SU-DHL-6 (cell line): ENCODE measurements around the gene DGKH.

ENCODE experiments used
- H2AFZ ChIP-seq: fragments of 200-600 bp; sonication (generic); 2 replicates; pipeline ENCODE4 v1.6.1; 2014; ENCODE audit warnings: low read depth, mild to moderate bottlenecking, moderate library complexity, mixed read lengths, antibody characterized with exemption, low read length; ENCODE audit not compliant: severe bottlenecking
- H3F3A ChIP-seq: fragments of 200-600 bp; shearing (Covaris generic); 2 replicates; pipeline ENCODE4 v1.6.0; 2016; ENCODE audit warnings: antibody characterized with exemption, mild to moderate bottlenecking; ENCODE audit not compliant: insufficient read depth
- H3K27ac ChIP-seq: fragments of 200-600 bp; sonication (generic); 2 replicates; pipeline ENCODE4 v1.5.1; 2016; ENCODE audit warnings: low read depth, mild to moderate bottlenecking, low read length, moderate library complexity, mixed read lengths
- H3K27me3 ChIP-seq: fragments of 200-600 bp; sonication (generic), shearing (Covaris generic); 2 replicates; pipeline ENCODE4 v1.6.0; 2014; ENCODE audit warnings: mild to moderate bottlenecking, low read length
- H3K36me3 ChIP-seq: fragments of 200-600 bp; sonication (generic); 2 replicates; pipeline ENCODE4 v1.6.1; 2014; ENCODE audit warnings: mild to moderate bottlenecking, low read length, mixed read lengths
- H3K4me2 ChIP-seq: fragments of 300-600, 200-600 bp; shearing (Covaris generic), sonication (generic); 2 replicates; pipeline ENCODE4 v1.6.0; 2014; ENCODE audit warnings: low read length, low read depth, mild to moderate bottlenecking; ENCODE audit not compliant: poor library complexity, severe bottlenecking
- H3K4me3 ChIP-seq: fragments of 200-600 bp; sonication (generic); 2 replicates; pipeline ENCODE4 v1.5.1; 2014; ENCODE audit warnings: antibody characterized with exemption, low read length, mild to moderate bottlenecking, mixed read lengths; ENCODE audit not compliant: insufficient read depth, poor library complexity, severe bottlenecking
- H3K79me2 ChIP-seq: fragments of 200-600 bp; sonication (generic); 2 replicates; pipeline ENCODE4 v1.6.1; 2014; ENCODE audit warnings: mild to moderate bottlenecking, low read length, moderate library complexity; ENCODE audit not compliant: insufficient read depth
- H3K9ac ChIP-seq: fragments of 200-600 bp; sonication (generic); 2 replicates; pipeline ENCODE4 v1.7.0; 2014; ENCODE audit warnings: mild to moderate bottlenecking, low read length
- H3K9me2 ChIP-seq: fragments of 200-600 bp; sonication (generic); replicated peaks from 2 replicates; pipeline ENCODE4 v1.6.1; 2014; ENCODE audit warnings: low read length; ENCODE audit not compliant: insufficient read depth
- H3K9me3 ChIP-seq: fragments of 200-600 bp; sonication (generic); 2 replicates; pipeline ENCODE4 v1.6.1; 2014; ENCODE audit warnings: low read length, mixed read lengths; ENCODE audit not compliant: insufficient read depth
- H4K20me1 ChIP-seq: fragments of 200-600 bp; sonication (generic); 2 replicates; pipeline ENCODE4 v1.6.1; 2014; ENCODE audit warnings: low read depth, mild to moderate bottlenecking, antibody characterized with exemption, low read length, moderate library complexity, mixed read lengths
- CTCF ChIP-seq: fragments of 200-600 bp; sonication (generic); IDR thresholded peaks from one replicate; pipeline ENCODE4 v1.5.1; 2017; ENCODE audit warnings: antibody characterized with exemption, mild to moderate bottlenecking, low read length, moderate library complexity; ENCODE audit not compliant: insufficient read depth, poor library complexity, severe bottlenecking
- EZH2phosphoT487 ChIP-seq: fragments of 200-600 bp; sonication (generic), shearing (Covaris generic); conservative IDR thresholded peaks from 2 replicates; pipeline ENCODE4 v1.6.1; 2018; ENCODE audit warnings: mild to moderate bottlenecking, antibody characterized with exemption, low read length, moderate library complexity, mixed read lengths

The DGKH gene

DNA sequence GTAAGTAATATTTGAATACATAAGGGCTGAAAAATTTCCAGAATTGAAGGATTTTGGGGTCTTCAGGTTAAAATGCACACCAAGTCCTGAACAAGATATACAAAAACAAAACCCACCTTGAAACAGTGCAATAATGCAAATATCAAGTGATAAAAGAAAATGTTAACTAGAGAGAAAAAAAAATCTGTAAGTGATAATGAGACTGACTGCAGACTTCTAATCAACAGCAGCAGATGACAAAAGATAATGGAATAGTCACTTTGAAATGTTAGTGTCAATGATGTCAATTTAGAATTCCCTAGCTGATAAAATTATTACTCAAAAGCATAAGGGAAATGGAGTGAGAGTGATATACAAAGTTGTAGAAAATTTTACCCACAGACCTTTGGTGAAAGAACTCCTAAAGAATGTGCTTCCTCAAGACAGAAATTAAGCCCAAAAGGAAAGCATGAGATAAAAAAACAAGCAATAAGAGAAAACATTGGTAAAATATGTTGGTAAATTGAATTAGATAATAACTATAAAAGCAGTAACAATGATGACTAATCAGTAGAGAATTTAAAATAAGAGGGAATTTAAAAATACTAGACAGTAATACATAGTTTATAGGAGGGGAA is 12.4 kb upstream of the DGKH start:
- H3K36me3 ChIP-seq, result no peaks in the 10 kb centered on the region; the same call in 1 of the 2 replicates

DNA sequence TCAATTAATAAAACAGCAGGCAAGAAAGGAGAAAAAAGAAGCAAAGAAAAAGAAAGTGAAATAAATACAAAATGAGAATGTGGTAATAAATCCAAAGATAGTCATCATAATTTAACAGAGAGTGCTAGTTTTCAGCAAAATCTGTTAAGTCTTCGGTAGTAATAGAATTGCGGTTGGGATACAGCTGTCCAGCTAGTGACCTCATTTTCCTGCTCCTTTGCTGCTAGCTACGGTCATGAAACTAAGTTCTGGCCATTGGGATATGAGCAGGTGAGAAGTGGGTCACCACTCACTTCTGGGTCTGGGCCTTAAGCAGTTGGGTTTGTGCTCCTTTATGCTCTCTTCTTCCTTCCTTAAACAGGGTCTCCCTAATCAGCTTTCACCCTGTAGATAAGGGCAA is 11.7 kb upstream of the DGKH start:
- Histone ChIP-seq H2AFZ (no peak overlapping the region), H3K27ac (no peak overlapping the region), H3K9me2 (no peaks in the 10 kb centered on the region), H3K27me3 (no peaks in the 10 kb centered on the region), H3K36me3 (no peaks in the 10 kb centered on the region; the same call in 1 of the 2 replicates), H3K4me2 (no peak overlapping the region), H4K20me1 (peaks cover 3% of the 10 kb centered on the region; the same call in 1 of the 2 replicates), H3K4me3 (no peak overlapping the region), H3K9ac (no peak overlapping the region), H3K9me3 (no peaks in the 10 kb centered on the region), H3F3A (peaks cover 11% of the 10 kb centered on the region; the same call in 1 of the 2 replicates), H3K79me2 (peaks cover 2% of the 10 kb centered on the region; the same call in 1 of the 2 replicates)
- TF ChIP-seq CTCF, result no peak
- no peak for TF ChIP-seq EZH2phosphoT487

More for the DNA sequence above, 12.4 kb upstream of the DGKH start:
- Histone ChIP-seq H3K4me2 (no peak overlapping the region), H3K27me3 (no peaks in the 10 kb centered on the region), H3K9ac (no peak overlapping the region), H2AFZ (no peak overlapping the region), H3K4me3 (no peak overlapping the region), H4K20me1 (no peaks in the 10 kb centered on the region), H3K27ac (no peak overlapping the region), H3K9me3 (no peaks in the 10 kb centered on the region), H3K79me2 (no peaks in the 10 kb centered on the region), H3F3A (0 out of 2 replicates have a peak, but pooled peaks cover 8% of the 10 kb centered on the region), H3K9me2 (no peaks in the 10 kb centered on the region)
- TF ChIP-seq CTCF, result no peak
- TF ChIP-seq EZH2phosphoT487, result no peak

GRCh38 chr13:42038661-42039456 is 9.6 kb upstream of the DGKH start:
- Histone ChIP-seq H4K20me1 (peaks cover 5% of the 10 kb centered on the region; the same call in 1 of the 2 replicates), H3K4me2 (no peak overlapping the region), H3K4me3 (no peak overlapping the region), H3K27ac (no peak overlapping the region), H3K9me2 (no peaks in the 10 kb centered on the region), H3K9me3 (no peaks in the 10 kb centered on the region), H3K79me2 (peaks cover 3% of the 10 kb centered on the region; the same call in 1 of the 2 replicates), H3K27me3 (no peaks in the 10 kb centered on the region), H2AFZ (no peak overlapping the region), H3K9ac (no peak overlapping the region), H3F3A (peaks cover 19% of the 10 kb centered on the region), H3K36me3 (no peaks in the 10 kb centered on the region; the same call in 1 of the 2 replicates)
- TF ChIP-seq EZH2phosphoT487 (no peak), CTCF (no peak)
